Small intestine (tissue), 7 donors: ENCODE data around the gene CACNB1. TPM values are rescaled to one million over a fixed set of nuclear protein-coding genes. Genes with fewer than 3 reads are reported as not detected.

Source experiments
- DNase-seq, 2 donors: peaks; one replicate each; pipeline versions ENCODE4 v3.0.0 to v3.0.0-alpha.2; 2013
- FAIRE-seq: peaks from 2 replicates; lab custom pipeline; 2012; peaks lifted over from hg19 to GRCh38; lab: Jason Lieb, UNC
- H3K27ac ChIP-seq, 3 donors: one replicate each; pipeline ENCODE4 v1.5.1; 2013; ENCODE audit warnings: low read length in 2 of 3, mild to moderate bottlenecking in 2 of 3, control low read depth in 1 of 3, inconsistent platforms in 1 of 3, low read depth in 1 of 3, moderate library complexity in 1 of 3
- H3K27me3 ChIP-seq, 3 donors: one replicate each; pipeline ENCODE4 v1.6.1; 2013; ENCODE audit warnings: low read length in 3 of 3, inconsistent platforms in 1 of 3; ENCODE audit not compliant: control insufficient read depth in 3 of 3, insufficient read depth in 3 of 3
- H3K36me3 ChIP-seq, 3 donors: one replicate each; pipeline ENCODE4 v1.6.1; 2013; ENCODE audit warnings: low read length in 3 of 3, inconsistent platforms in 1 of 3, low read depth in 1 of 3, mild to moderate bottlenecking in 1 of 3, moderate library complexity in 1 of 3; ENCODE audit not compliant: control insufficient read depth in 3 of 3, insufficient read depth in 2 of 3
- H3K4me1 ChIP-seq, 3 donors: one replicate each; pipeline ENCODE4 v1.6.1; 2013; ENCODE audit warnings: low read length in 2 of 3, inconsistent platforms in 1 of 3, low read depth in 1 of 3, mild to moderate bottlenecking in 1 of 3, moderate library complexity in 1 of 3; ENCODE audit not compliant: control insufficient read depth in 3 of 3, insufficient read depth in 2 of 3
- H3K4me3 ChIP-seq, 3 donors: one replicate each; pipeline ENCODE4 v1.5.1; 2013; ENCODE audit warnings: low read length in 3 of 3, control low read depth in 1 of 3, inconsistent platforms in 1 of 3, low read depth in 1 of 3, mild to moderate bottlenecking in 1 of 3, moderate library complexity in 1 of 3
- H3K9me3 ChIP-seq, 2 donors: one replicate each; pipeline ENCODE4 v1.6.1; 2013; ENCODE audit warnings: low read depth in 1 of 2, low read length in 1 of 2; ENCODE audit not compliant: control insufficient read depth in 2 of 2, insufficient read depth in 1 of 2
- WGBS, 3 donors: extraction: QIAGEN DNeasy Blood & Tissue Kit; methylation state at CpG; one replicate each; pipeline ENCODE4 v1.1.7; 2013; 5-methylcytosine and 5-hydroxymethylcytosine counted together
- polyA plus RNA-seq, 4 donors: library from polyadenylated mRNA; stranded (reverse) in 3 of 4; unstranded in 1 of 4; fragments of 200-250 nt in 3 of 4; fragments of 120-200 nt in 1 of 4; gene quantifications; one replicate each; pipeline versions ENCODE4 v1.2.1 to v1.2.3, GENCODE V29; 2013
- donor health status: healthy with polysubstance abuse.
- donor health status: control.
- donor health status: control.
- donor health status: Bipolar disorder and iron deficiency.
- donor health status: healthy.

CACNB1 gene
- polyA plus RNA-seq, 4 donors = 0.45 to 3.7 (median 1.5) TPM

- DNase-seq (no peak), FAIRE-seq (no peak)
- H3K27ac ChIP-seq = no peak overlapping the region
- H3K9me3 ChIP-seq = no peaks in the 10 kb centered on the region
- H3K4me1 ChIP-seq = peaks cover 0 to 3% (median 0%) of the 10 kb centered on the region in 3 donors
- no peak overlapping the region for H3K4me3 ChIP-seq
- 84 to 92% (median 85%) methylated on average over 3 of the region's 3 CpGs for WGBS, 3 donors
- peaks cover 0 to 29% (median 0%) of the 10 kb centered on the region in 3 donors for H3K27me3 ChIP-seq
- no peaks in the 10 kb centered on the region for H3K36me3 ChIP-seq
Measured at GRCh38 chr17:39146273-39146672, 51.2 kb downstream of the CACNB1 start.

GRCh38 chr17:39145143-39145542 lies 52.3 kb downstream of the CACNB1 start:
- Histone ChIP-seq H3K36me3 (no peaks in the 10 kb centered on the region), H3K27ac (peak overlapping the region in 1 of 3 donors; percentile 13), H3K4me3 (no peak overlapping the region), H3K27me3 (peaks cover 0 to 18% (median 0%) of the 10 kb centered on the region in 3 donors), H3K4me1 (peaks cover 0 to 3% (median 0%) of the 10 kb centered on the region in 3 donors), H3K9me3 (no peaks in the 10 kb centered on the region)
- WGBS, 3 donors = 77 to 89% (median 79%) methylated on average over 3 of the region's 3 CpGs
- DNase-seq (no peak), FAIRE-seq (no peak)

DNA sequence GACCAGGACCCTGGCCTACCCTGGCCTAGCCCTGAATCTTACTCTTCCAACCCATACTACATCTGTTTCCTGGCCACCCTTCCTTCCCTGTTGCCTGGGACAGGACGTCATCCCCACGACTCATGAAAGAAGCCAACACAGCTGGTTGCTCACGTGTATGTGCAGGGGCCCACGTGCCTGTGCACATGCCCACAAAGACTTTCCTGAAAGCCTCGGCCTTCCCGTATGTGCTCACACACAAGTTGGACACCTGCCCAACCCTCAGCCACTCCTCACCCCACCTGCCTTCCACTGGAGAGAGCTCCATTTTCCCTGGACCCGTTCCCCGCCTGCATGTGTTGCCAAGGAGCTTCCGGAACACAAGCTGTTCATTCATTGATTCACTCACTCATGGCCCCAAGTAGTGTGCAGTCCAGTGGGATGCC lies 53.0 kb downstream of the CACNB1 start:
- FAIRE-seq = no peak
- H3K9me3 ChIP-seq = no peaks in the 10 kb centered on the region

DNA sequence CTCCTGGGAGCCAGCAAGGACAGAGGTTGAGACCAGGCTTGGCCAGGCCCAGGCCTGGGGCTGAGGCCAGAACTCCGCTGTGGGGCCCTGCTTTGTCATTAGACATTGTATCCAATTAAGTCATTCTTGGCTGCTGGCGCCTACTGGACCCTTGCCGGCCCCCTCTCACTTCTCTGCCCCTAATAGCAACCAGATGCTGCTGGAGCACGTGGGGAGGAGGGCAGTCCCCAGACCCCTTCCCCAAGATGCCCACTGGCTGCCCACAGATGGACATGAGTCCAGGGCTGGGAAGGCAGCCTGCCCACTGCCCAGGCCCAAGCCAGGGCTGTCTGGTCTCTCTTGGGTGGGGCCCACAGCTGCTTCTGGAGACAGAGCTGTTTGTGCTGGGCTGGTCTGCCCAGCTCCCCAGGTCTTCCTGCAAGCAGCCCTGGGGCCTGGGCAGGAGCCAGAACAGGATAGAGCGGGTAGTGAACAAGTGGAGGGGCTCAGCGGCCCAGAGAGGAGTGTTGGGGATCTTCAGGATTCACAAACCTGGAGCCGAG lies 53.8 kb downstream of the CACNB1 start:
- FAIRE-seq (no peak), DNase-seq (no peak)
- no peaks in the 10 kb centered on the region for H3K36me3 ChIP-seq
- H3K4me3 ChIP-seq = no peak overlapping the region
- H3K27ac ChIP-seq = peak overlapping the region in 1 of 3 donors; percentile 56
- H3K9me3 ChIP-seq = no peaks in the 10 kb centered on the region
- peaks cover 0 to 3% (median 0%) of the 10 kb centered on the region in 3 donors for H3K4me1 ChIP-seq
- peaks cover 0 to 9% (median 0%) of the 10 kb centered on the region in 3 donors for H3K27me3 ChIP-seq
- 81 to 91% (median 88%) methylated on average over 7 of the region's 7 CpGs for WGBS, 3 donors

More for the DNA sequence above, 53.0 kb downstream of the CACNB1 start:
- Histone ChIP-seq H3K4me3 (no peak overlapping the region), H3K27ac (peak overlapping the region in 1 of 3 donors; percentile 56), H3K4me1 (peaks cover 0 to 3% (median 0%) of the 10 kb centered on the region in 3 donors), H3K36me3 (no peaks in the 10 kb centered on the region), H3K27me3 (peaks cover 0 to 15% (median 0%) of the 10 kb centered on the region in 3 donors)
- peak; percentile 23 to 72 for DNase-seq
- 6 to 27% (median 12%) methylated on average over 9 of the region's 9 CpGs for WGBS, 3 donors

GRCh38 chr17:39141915-39142664 lies 55.4 kb downstream of the CACNB1 start:
- Histone ChIP-seq H3K4me3 (no peak overlapping the region), H3K9me3 (no peaks in the 10 kb centered on the region), H3K36me3 (no peaks in the 10 kb centered on the region), H3K4me1 (peaks cover 0 to 3% (median 0%) of the 10 kb centered on the region in 3 donors), H3K27ac (no peak overlapping the region), H3K27me3 (no peaks in the 10 kb centered on the region)
- WGBS, 3 donors = 85 to 92% (median 92%) methylated on average over 11 of the region's 11 CpGs
- no peak for FAIRE-seq
- no peak for DNase-seq

- FAIRE-seq (no peak), DNase-seq (no peak)
- H3K27ac ChIP-seq = no peak overlapping the region
- WGBS, 3 donors = 89 to 95% (median 92%) methylated on average over 5 of the region's 5 CpGs
- no peaks in the 10 kb centered on the region for H3K27me3 ChIP-seq
- no peak overlapping the region for H3K4me3 ChIP-seq
- H3K36me3 ChIP-seq = no peaks in the 10 kb centered on the region
- H3K4me1 ChIP-seq = peaks cover 0 to 3% (median 0%) of the 10 kb centered on the region in 3 donors
- no peaks in the 10 kb centered on the region for H3K9me3 ChIP-seq
Measured at GRCh38 chr17:39141294-39141693, 56.2 kb downstream of the CACNB1 start.

- WGBS, 3 donors = 90 to 95% (median 94%) methylated on average over 8 to 9 of the region's 9 CpGs
- DNase-seq (no peak), FAIRE-seq (no peak)
- Histone ChIP-seq H3K4me1 (no peaks in the 10 kb centered on the region), H3K27me3 (no peaks in the 10 kb centered on the region), H3K36me3 (no peaks in the 10 kb centered on the region), H3K9me3 (no peaks in the 10 kb centered on the region), H3K27ac (no peak overlapping the region), H3K4me3 (no peak overlapping the region)
Measured at GRCh38 chr17:39139561-39139960, 57.9 kb downstream of the CACNB1 start.

DNA sequence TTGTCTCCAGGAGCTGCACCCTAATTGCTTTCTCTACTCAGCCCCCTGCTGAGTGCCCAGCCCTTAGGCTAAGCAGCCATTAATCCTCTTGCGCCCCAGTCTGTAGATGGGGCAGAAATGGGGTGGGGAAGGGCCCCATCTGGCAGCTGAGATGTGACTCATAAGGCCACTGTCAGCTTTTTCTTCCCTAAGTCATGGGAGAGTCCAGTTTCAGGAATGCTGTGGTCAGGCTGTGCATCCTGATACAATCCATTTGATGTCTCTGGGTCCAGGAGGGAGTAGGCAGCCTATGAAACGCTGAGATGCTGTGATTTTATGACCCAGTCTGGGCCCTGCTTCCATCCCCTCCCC lies 58.3 kb downstream of the CACNB1 start:
- Histone ChIP-seq H3K4me1 (no peaks in the 10 kb centered on the region), H3K4me3 (no peak overlapping the region), H3K36me3 (no peaks in the 10 kb centered on the region), H3K9me3 (no peaks in the 10 kb centered on the region), H3K27me3 (no peaks in the 10 kb centered on the region), H3K27ac (no peak overlapping the region)
- no peak for FAIRE-seq
- 49 to 76% (median 69%) methylated on average over 2 of the region's 2 CpGs for WGBS, 3 donors
- no peak for DNase-seq
